Liver (tissue), 3 donors: Measurements from ENCODE around the gene SDK2.

Experiments
- CTCF ChIP-seq: fragments of 150-350 bp; IDR thresholded peaks from 2 replicates; pipeline ENCODE4 v1.5.1; 2017; ENCODE audit warnings: improper control_type of control experiment, low read depth, low read length; ENCODE audit not compliant: missing input control
- MAX ChIP-seq: IDR thresholded peaks from 2 replicates; pipeline ENCODE4 v1.6.1; 2016; ENCODE audit warnings: antibody characterized with exemption
- RAD21 ChIP-seq, 2 donors: IDR thresholded peaks; 2 replicates each; pipeline ENCODE4 v1.6.1; 2016; ENCODE audit warnings: antibody characterized with exemption in 2 of 2, mild to moderate bottlenecking in 2 of 2
- donor health status: healthy.
- donor health status: healthy.

- TF ChIP-seq CTCF = no peak
- TF ChIP-seq RAD21 (IDR thresholded peaks at IDR 0.05) = peak in 1 of 2 donors; percentile 21
- no peak for TF ChIP-seq MAX
These were observed 2.4 kb upstream of the SDK2 start for GRCh38 chr17:73646409-73647300.
